HG03432 (cell line): ENCODE results near the gene MYBPC2.
"Not testable (repeated sequence)": the region's sequence is repeated elsewhere in the genome, so short reads cannot be mapped to it uniquely, and the experiment has no call there.

Source experiments
- ATAC-seq: cut with Tn5 transposase; IDR thresholded peaks from one replicate; pipeline ENCODE4 v1.9.1; 2021; ENCODE audit warnings: mild to moderate bottlenecking, moderate library complexity; ENCODE audit not compliant: unreplicated experiment

Gene MYBPC2

DNA sequence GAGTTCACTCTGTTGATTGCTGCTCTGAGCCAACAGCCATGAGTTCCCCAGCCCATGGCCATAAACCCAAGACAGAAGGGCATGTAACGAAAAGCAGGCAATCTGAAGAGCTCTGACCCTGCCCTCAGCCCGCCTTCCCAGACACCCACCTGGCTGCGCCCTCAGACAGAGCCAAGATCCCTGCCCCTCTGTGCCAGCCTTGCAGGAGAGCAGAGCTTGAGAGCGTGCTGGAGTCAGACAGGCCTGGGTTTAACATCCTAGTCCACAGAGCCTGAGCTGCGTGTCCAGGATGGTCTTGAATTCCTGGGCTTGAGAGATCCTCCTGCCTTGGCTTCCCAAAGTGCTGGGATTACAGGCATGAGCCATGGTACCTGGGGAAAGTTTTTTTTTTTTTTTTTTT, 24.6 kb downstream of the MYBPC2 start:
- no peak for ATAC-seq

- ATAC-seq, result no peak
Observed at GRCh38 chr19:50458396-50459066, 25.8 kb downstream of the MYBPC2 start.

- ATAC-seq, result no peak
Observed at GRCh38 chr19:50459067-50459456, 26.4 kb downstream of the MYBPC2 start.

DNA sequence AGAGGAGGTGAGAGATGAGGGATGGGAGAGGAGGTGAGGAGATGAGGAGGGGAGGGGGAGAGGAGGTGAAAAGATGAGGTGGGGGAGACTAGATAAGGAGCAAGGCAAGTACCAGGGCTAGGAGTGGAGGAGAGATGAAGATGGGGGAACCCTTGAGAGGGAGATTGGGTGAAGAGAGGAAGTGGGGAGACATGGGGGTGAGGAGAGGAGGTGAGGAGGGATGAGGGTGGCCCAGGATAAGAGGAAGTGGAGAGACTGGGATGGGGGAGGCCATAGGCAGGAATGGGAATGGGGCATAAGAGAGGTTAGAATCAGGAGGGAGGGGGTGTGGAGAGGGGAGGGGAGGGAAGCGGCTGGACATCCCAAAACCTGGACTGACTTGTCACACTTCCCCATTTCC, 26.9 kb downstream of the MYBPC2 start:
- ATAC-seq, result no peak

GRCh38 chr19:50460161-50460765, 27.6 kb downstream of the MYBPC2 start:
- ATAC-seq, result peak; percentile 50

DNA sequence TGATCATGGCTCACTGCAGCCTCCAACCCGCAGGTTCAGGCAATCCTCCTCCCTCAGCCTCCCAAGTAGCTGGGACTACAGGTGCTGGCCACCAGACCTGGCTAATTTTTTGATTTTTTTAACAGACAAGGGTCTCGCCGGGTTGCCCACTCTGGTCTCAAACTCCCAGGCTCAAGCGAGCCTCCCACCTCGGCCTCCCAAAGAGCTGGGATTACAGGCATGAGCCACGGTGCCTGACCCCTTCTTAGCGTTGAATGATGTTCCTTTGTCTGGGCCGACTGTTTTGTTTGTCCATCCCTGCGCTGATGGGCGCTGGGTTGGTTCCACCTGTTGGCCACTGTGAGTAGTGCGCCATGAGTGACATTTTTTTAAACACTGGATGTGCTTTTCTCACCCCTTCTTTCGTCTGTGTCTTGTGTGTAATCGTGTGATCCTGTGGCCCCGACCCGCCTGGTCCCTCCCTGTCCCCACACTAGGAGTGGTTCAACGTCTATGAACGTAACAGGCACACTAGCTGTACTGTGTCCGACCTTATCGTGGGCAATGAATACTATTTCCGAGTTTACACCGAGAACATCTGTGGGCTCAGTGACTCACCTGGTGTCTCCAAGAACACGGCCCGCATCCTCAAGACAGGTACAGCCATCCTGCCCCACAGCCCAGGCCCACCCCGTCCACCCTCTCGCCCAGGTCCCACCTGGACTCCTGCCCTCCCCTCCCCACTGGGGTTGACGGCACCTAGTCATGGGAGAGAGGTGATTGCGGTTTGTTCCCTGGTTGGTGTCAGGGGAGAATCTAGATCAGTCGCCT, 28.6 kb downstream of the MYBPC2 start:
- peak; percentile 53 for ATAC-seq

DNA sequence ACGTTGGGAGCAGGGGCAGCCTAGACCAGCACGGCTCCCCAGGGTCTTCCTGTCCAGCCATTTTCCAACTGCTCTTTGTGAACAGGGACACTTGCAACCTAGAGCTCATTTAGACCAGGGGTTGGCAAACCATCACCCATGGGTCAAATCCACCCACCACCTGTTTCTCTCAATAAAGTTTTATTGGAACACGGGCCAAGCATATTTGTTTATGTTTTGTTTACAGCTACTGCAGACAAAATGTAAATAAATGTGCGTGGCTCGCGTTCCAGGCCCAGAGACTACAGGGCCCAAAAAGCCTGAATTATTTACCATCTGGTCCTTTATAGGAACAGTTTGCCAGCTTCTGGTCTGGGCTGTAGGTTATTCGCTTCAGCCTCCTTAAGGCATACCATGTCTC, 30.3 kb downstream of the MYBPC2 start:
- no peak for ATAC-seq

DNA sequence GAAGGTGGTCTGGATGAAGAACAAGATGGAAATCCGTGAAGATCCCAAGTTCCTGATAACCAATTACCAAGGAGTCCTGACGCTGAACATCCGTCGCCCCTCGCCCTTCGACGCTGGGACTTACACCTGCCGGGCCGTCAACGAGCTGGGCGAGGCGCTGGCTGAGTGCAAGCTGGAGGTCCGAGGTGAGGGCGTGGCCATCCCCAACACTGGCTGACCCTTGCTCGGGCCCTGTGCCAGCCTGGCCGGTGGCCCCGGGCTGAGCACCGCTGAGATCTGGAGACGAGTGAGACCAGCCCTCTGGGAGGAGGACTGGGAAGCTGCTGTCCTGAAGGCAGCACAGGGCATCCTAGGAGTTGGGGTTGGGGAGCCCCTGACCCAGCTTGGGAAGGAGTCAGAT, 31.7 kb downstream of the MYBPC2 start:
- no peak for ATAC-seq

GRCh38 chr19:50465000-50465399, 32.3 kb downstream of the MYBPC2 start:
- ATAC-seq, result no peak

- ATAC-seq, result no peak
Observed at GRCh38 chr19:50465986-50466705, 33.5 kb downstream of the MYBPC2 start.

- no peak for ATAC-seq
Observed at GRCh38 chr19:50466706-50467039, 34.0 kb downstream of the MYBPC2 start.

- ATAC-seq, result no peak
Observed at GRCh38 chr19:50467566-50467965, 34.9 kb downstream of the MYBPC2 start.

DNA sequence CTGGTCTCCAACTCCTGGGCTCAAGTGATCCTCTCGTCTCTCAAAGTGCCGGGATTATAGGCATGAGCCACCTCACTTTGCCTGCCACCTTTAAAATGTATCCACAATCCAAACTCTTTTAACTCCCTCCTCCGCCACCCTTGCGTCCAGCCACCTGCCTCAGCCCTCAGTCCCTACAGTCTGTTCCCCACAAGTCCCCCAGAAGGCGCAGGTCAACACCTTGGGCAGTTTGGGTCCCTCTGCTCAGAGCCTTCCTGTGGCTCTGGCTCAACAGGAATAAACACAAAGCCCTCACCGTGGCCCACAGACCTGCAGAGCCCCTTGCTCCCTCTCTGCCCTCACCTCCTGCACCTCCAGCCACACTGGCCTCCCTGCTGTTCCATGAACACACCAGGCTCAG, 36.1 kb downstream of the MYBPC2 start:
- ATAC-seq, result no peak

- not testable (repeated sequence) for ATAC-seq
Observed at GRCh38 chr19:50473336-50473735, 40.6 kb downstream of the MYBPC2 start.

DNA sequence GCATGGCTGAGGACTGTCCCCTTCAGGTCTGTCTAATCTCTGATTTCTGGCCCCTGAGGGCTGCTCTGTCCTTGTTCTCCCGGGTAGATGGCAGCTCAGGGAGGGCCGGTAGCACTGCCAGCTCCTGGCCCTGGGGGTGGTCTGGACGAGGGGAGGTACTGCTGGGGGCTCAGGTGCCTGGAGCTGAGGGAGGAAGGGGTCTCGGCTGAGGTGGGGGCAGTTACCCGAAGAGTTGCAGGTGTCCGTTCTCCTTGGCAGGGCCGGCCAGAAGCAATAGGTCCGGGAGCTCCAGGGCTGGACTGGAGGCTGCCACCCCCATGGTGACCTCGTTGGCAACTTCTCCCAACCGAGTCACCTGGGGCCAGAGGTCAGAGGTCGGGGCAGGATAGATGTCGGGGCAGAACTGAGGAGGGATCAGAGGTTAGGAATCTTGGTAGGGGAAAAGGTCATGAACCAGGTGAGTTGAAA, 42.4 kb downstream of the MYBPC2 start:
- ATAC-seq, result no peak

GRCh38 chr19:50475736-50476223, 43.1 kb downstream of the MYBPC2 start:
- peak; percentile 7 for ATAC-seq

DNA sequence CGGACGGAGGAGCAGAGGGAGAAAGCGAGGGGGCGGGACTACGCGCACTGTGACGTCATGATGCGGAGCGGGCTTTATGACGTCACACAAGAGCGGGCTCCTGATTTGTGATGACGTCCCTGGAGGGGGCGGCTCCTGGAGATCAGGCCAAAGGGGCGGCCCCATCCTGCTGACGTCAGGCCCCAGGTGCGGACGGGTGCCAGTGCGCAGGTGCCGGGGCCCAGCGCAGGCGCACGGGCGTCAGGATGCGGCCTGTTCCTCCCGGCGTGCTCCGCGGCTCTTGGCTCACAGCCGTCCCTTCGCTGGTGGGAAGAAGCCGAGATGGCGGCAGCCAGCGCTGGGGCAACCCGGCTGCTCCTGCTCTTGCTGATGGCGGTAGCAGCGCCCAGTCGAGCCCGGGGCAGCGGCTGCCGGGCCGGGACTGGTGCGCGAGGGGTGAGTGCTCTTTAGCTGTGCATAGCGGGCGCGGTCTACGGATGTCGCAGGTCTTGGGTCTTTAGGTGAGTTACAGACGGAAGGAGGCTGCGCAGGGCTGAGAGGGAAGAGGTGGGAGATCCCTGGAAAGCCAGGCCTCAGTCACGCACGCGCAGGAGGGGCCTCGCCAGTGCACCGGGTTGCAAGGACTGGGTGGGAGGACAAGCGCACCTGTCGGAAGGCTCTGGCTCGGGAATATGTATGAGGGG, 43.7 kb downstream of the MYBPC2 start, which contains the start of the genes EMC10 and GARIN5A:
TSS of gene EMC10 (plus strand) at position 284 of the 683 bp plus-strand sequence. CDS start at position 322, 38 bp downstream.
TSS of gene GARIN5A (minus strand) at position 625 of the 683 bp plus-strand sequence. CDS start at position 165, 460 bp downstream.
- peak; percentile 85 for ATAC-seq

- ATAC-seq, result no peak
Observed at GRCh38 chr19:50476907-50477238, 44.2 kb downstream of the MYBPC2 start.

DNA sequence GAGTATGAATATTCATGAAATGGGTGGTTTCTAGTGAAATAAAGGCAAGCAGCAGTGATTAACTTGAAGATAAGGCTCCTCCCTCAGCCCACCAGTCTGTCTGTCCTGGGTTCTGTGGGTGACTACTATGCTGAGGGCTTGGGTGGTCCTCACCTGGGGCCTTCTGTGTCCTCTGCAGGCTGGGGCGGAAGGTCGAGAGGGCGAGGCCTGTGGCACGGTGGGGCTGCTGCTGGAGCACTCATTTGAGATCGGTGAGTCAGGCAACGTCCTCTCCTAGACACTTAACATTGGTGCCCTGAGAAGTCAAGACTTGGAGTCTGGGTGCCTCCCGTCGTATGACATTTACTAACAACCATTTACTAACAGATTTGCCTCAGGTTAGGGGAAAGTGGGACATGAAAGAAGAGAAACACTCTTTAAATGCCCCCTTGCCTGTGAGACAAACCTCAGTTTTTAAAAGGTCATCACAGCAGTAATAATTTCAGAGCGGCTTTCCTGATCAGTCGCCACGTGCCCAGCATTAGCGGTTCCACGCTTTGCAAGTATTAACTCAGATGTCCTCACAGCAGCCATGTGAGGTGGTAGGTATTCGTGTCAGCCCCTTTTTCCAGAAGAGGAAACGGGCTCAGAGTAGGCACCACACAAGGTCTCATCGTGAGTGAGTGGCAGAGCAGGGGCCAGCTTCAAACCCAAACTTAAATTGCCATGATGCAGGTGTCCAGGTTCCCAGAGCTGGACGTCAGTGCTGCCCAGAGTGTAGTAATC, 45.2 kb downstream of the MYBPC2 start:
- no peak for ATAC-seq
